ENCODE data around the gene UGT2B15.

- TF ChIP-seq CTCF (IDR thresholded peaks at IDR 0.05) (no peak), POLR2AphosphoS5 (IDR thresholded peaks at IDR 0.05) (no peak)
These were observed 11.8 kb downstream of the UGT2B15 start for GRCh38 chr4:68658672-68659071.
